ENCODE measurements around the gene NCOR1. TPM values are rescaled to one million over a fixed set of nuclear protein-coding genes. Genes with fewer than 3 reads are reported as not detected.

NCOR1 gene
- total RNA-seq, 1 experiment from 2014 or later = 83.8 TPM

DNA sequence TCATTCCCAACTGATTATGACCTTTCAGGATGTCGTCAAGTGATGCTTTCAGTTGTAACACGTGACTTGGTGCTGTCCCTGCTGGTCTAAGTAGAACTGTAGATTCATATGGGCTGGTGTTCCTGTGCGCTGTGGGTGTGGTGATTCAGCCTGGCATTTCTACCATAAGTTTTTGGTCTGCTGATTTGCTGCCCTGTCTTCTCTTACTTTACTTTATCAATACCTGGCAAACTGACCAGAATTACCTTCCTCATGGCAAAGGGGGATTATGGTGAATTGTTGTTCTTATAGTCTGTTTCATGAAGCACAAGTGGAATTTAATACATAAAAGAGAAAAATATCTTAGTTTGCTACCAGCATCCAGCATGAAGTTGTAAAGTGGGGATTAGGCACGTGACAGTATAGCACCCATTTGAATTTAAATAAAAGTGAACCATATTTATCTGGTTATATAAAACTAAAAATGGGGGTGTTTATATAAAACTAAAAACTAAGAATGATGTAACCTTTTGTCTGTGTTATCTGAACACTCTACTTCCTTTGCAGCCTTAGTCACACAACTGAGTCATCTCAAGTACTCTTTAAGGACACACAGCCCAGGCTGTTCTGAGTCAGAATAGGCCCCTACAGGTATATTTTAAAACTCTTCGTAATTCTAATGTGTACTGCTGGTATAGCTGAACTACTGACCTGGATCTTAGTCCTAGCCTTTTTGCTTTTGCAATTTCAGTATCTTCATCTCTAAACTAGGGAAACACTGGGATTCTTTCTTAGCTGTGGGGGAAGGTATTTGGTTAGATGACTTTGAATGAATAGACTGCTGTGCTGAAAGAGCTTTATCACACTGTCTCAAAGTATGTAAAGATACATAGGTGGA, 187.4 kb downstream of the NCOR1 start:
- DNase-seq (ENCODE audit: low read depth, low spot score) (peak; percentile 78), ATAC-seq (peak; percentile 94)
- intact Hi-C loops (cut with micrococcal nuclease; ENCODE audit: unreplicated experiment) (no loop called here), in situ Hi-C loops (cut with HindIII; ENCODE audit: low pct_unique_long_range_greater_than_20kb, low sequenced_read_pairs) (no loop called here)
- BruUV-seq (replicated peaks) = TSS peak; percentile 44
- Histone ChIP-seq H3K4me1 (ENCODE audit: control insufficient read depth, insufficient read depth, low read length) (peaks cover 21% of the 10 kb centered on the region), H3K27me3 (ENCODE audit: control insufficient read depth, insufficient read depth, low read length) (no peaks in the 10 kb centered on the region), H3K27ac (ENCODE audit: low read length) (peak overlapping the region; percentile 77), H3K36me3 (ENCODE audit: control insufficient read depth, insufficient read depth, low read length) (peaks cover 37% of the 10 kb centered on the region), H3K9me3 (ENCODE audit: control insufficient read depth, insufficient read depth, low read depth, low read length) (no peaks in the 10 kb centered on the region), H3K4me3 (ENCODE audit: low read depth in 2 of 2, low read length in 2 of 2) (no peak overlapping the region)
- TF ChIP-seq TCF7L2 (IDR thresholded peaks at IDR 0.05; ENCODE audit: low read depth, low read length) (no peak), POLR2AphosphoS5 (IDR thresholded peaks at IDR 0.05; ENCODE audit: low read depth, low read length) (peak; percentile 12; the same call in 1 of the 2 replicates), SIN3A (IDR thresholded peaks at IDR 0.05; ENCODE audit: borderline replicate concordance, insufficient read depth, low read depth, low read length) (no peak)
- TF ChIP-seq, protein P1, sequence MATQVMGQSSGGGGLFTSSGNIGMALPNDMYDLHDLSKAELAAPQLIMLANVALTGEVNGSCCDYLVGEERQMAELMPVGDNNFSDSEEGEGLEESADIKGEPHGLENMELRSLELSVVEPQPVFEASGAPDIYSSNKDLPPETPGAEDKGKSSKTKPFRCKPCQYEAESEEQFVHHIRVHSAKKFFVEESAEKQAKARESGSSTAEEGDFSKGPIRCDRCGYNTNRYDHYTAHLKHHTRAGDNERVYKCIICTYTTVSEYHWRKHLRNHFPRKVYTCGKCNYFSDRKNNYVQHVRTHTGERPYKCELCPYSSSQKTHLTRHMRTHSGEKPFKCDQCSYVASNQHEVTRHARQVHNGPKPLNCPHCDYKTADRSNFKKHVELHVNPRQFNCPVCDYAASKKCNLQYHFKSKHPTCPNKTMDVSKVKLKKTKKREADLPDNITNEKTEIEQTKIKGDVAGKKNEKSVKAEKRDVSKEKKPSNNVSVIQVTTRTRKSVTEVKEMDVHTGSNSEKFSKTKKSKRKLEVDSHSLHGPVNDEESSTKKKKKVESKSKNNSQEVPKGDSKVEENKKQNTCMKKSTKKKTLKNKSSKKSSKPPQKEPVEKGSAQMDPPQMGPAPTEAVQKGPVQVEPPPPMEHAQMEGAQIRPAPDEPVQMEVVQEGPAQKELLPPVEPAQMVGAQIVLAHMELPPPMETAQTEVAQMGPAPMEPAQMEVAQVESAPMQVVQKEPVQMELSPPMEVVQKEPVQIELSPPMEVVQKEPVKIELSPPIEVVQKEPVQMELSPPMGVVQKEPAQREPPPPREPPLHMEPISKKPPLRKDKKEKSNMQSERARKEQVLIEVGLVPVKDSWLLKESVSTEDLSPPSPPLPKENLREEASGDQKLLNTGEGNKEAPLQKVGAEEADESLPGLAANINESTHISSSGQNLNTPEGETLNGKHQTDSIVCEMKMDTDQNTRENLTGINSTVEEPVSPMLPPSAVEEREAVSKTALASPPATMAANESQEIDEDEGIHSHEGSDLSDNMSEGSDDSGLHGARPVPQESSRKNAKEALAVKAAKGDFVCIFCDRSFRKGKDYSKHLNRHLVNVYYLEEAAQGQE (IDR thresholded peaks at IDR 0.05; ENCODE audit: insufficient read depth in 1 of 2, low read depth in 2 of 2, low read length in 1 of 2) = no peak
- TF ChIP-seq, protein P2, sequence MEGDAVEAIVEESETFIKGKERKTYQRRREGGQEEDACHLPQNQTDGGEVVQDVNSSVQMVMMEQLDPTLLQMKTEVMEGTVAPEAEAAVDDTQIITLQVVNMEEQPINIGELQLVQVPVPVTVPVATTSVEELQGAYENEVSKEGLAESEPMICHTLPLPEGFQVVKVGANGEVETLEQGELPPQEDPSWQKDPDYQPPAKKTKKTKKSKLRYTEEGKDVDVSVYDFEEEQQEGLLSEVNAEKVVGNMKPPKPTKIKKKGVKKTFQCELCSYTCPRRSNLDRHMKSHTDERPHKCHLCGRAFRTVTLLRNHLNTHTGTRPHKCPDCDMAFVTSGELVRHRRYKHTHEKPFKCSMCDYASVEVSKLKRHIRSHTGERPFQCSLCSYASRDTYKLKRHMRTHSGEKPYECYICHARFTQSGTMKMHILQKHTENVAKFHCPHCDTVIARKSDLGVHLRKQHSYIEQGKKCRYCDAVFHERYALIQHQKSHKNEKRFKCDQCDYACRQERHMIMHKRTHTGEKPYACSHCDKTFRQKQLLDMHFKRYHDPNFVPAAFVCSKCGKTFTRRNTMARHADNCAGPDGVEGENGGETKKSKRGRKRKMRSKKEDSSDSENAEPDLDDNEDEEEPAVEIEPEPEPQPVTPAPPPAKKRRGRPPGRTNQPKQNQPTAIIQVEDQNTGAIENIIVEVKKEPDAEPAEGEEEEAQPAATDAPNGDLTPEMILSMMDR (IDR thresholded peaks at IDR 0.05) = no peak
- POLR2A ChIA-PET = no interaction called here
- CTCF ChIA-PET = no interaction called here

DNA sequence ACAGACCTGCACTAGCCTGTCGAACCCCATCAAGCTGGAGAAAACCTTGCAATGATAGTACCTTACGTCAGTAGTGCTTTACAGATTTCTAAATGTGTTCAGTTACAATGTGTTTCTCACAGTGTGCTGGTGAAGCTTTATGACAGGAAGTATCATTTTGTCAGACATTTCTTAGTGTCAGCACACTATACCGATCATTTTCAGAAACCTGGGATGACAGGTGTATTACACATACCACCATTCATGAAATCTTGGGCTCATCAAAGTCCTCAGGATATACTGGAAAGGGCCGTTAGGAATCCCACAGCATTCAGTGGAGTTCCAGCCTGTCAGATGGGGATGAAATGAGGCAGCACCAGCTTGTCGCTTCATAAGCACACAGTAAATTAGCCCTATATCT, 188.4 kb downstream of the NCOR1 start:
- CTCF ChIA-PET = no interaction called here
- peak overlapping the region; percentile 77 for H3K27ac ChIP-seq (ENCODE audit: low read length)

More for the DNA sequence above, 188.4 kb downstream of the NCOR1 start:
- no TSS peak for BruUV-seq (replicated peaks)
- intact Hi-C loops (cut with micrococcal nuclease; ENCODE audit: unreplicated experiment) = no loop called here
- Histone ChIP-seq H3K27me3 (ENCODE audit: control insufficient read depth, insufficient read depth, low read length) (no peaks in the 10 kb centered on the region), H3K4me3 (ENCODE audit: low read depth in 2 of 2, low read length in 2 of 2) (no peak overlapping the region), H3K9me3 (ENCODE audit: control insufficient read depth, insufficient read depth, low read depth, low read length) (no peaks in the 10 kb centered on the region), H3K36me3 (ENCODE audit: control insufficient read depth, insufficient read depth, low read length) (peaks cover 45% of the 10 kb centered on the region), H3K4me1 (ENCODE audit: control insufficient read depth, insufficient read depth, low read length) (peaks cover 21% of the 10 kb centered on the region)
- TF ChIP-seq POLR2AphosphoS5 (IDR thresholded peaks at IDR 0.05; ENCODE audit: low read depth, low read length) = no peak
- TF ChIP-seq SIN3A (IDR thresholded peaks at IDR 0.05; ENCODE audit: borderline replicate concordance, insufficient read depth, low read depth, low read length) = no peak
- TF ChIP-seq, protein P2 (IDR thresholded peaks at IDR 0.05) = no peak
- TF ChIP-seq, protein P1 (IDR thresholded peaks at IDR 0.05; ENCODE audit: insufficient read depth in 1 of 2, low read depth in 2 of 2, low read length in 1 of 2) = no peak
- TF ChIP-seq TCF7L2 (IDR thresholded peaks at IDR 0.05; ENCODE audit: low read depth, low read length) = no peak
- ATAC-seq (no peak), DNase-seq (ENCODE audit: low read depth, low spot score) (no peak)
- POLR2A ChIA-PET = no interaction called here
- in situ Hi-C loops (cut with HindIII; ENCODE audit: low pct_unique_long_range_greater_than_20kb, low sequenced_read_pairs) = no loop called here
